Thyroid gland (tissue), 4 donors: ENCODE measurements around the gene ADAM21. TPM values are rescaled to one million over a fixed set of nuclear protein-coding genes. Genes with fewer than 3 reads are reported as not detected.
"Not testable (repeated sequence)": the region's sequence is repeated elsewhere in the genome, so short reads cannot be mapped to it uniquely, and the experiment has no call there.

Experiments used
- DNase-seq, 2 donors: peaks; one replicate each; pipeline ENCODE4 v3.0.0-alpha.2; 2019
- H3K27ac ChIP-seq, 3 donors: fragments of 200-600 bp; sonication (generic); 1 replicate in 2 of 3; 2 replicates in 1 of 3; pipeline ENCODE4 v1.5.1; 2016 to 2019; ENCODE audit warnings: mild to moderate bottlenecking in 1 of 3, moderate library complexity in 1 of 3
- H3K27me3 ChIP-seq: fragments of 200-600 bp; sonication (generic); one replicate; pipeline ENCODE4 v1.5.1; 2019
- H3K36me3 ChIP-seq, 2 donors: fragments of 200-600 bp; sonication (generic); one replicate each; pipeline ENCODE4 v1.5.1; 2016 to 2019
- H3K4me1 ChIP-seq, 2 donors: fragments of 200-600 bp; sonication (generic); one replicate each; pipeline ENCODE4 v1.5.1; 2017 to 2019
- H3K4me3 ChIP-seq, 3 donors: fragments of 200-600 bp; sonication (generic); replicated peaks in 1 of 3; 1 replicate in 2 of 3; 2 replicates in 1 of 3; pipeline ENCODE4 v1.5.1; 2016; ENCODE audit warnings: mild to moderate bottlenecking in 1 of 3
- H3K9me3 ChIP-seq: fragments of 200-600 bp; sonication (generic); one replicate; pipeline ENCODE4 v1.5.1; 2017
- POLR2A ChIP-seq, 2 donors: fragments of 450-650 bp; IDR thresholded peaks; one replicate each; pipeline ENCODE4 v1.6.1; 2017; ENCODE audit warnings: antibody characterized with exemption in 2 of 2, mild to moderate bottlenecking in 2 of 2, moderate library complexity in 1 of 2
- WGBS, 2 donors: methylation state at CpG; one replicate each; pipeline ENCODE4 v1.1.5; 2017; 5-methylcytosine and 5-hydroxymethylcytosine counted together
- intact Hi-C: fragments of 100-400 bp; cut with DNase I; formaldehyde crosslinking; loops from one replicate; pipeline ENCODE4 v1.15.1; 2023
- total RNA-seq, 4 donors: library from RNA; depleted of rRNA; stranded (reverse); fragments of >200 nt; gene quantifications; one replicate each; pipeline ENCODE4 v1.2.3, GENCODE V29; 2016
- TF ChIP-seq, protein P1 (sequence below), 6 experiments: fragments of 200-600 bp in 3 of 6; fragments of 450-650 bp in 3 of 6; sonication (generic) in 3 of 6; IDR thresholded peaks; one replicate each; pipeline ENCODE4 v1.5.1; 2016 to 2019; ENCODE audit warnings: antibody characterized with exemption in 6 of 6, mild to moderate bottlenecking in 2 of 6, inconsistent platforms in 1 of 6, moderate library complexity in 1 of 6

The ADAM21 gene
- total RNA-seq, 4 donors from 2014 or later: 0.11 TPM; not detected in 3

DNA sequence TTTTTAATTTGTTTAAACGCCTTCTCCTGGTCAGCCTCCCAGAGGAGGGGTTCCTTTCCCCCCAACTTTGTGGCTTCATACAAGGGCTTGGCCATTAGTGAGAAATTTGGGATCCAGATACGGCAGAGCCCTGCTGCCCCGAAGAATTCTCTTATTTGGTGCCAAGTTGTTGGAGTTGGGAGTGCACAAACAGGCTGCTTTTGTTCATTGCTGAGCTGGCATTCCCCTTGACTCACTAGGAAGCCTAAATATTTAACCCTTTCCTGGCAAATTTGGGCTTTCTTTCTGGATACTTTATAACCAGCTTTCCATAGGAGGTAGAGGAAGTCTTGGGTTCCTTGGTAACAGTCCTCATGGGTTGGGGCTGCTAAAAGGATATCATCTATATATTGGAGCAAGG is 10.3 kb upstream of the ADAM21 start:
- no peak for TF ChIP-seq POLR2A (IDR thresholded peaks at IDR 0.05)
- TF ChIP-seq, protein P1, sequence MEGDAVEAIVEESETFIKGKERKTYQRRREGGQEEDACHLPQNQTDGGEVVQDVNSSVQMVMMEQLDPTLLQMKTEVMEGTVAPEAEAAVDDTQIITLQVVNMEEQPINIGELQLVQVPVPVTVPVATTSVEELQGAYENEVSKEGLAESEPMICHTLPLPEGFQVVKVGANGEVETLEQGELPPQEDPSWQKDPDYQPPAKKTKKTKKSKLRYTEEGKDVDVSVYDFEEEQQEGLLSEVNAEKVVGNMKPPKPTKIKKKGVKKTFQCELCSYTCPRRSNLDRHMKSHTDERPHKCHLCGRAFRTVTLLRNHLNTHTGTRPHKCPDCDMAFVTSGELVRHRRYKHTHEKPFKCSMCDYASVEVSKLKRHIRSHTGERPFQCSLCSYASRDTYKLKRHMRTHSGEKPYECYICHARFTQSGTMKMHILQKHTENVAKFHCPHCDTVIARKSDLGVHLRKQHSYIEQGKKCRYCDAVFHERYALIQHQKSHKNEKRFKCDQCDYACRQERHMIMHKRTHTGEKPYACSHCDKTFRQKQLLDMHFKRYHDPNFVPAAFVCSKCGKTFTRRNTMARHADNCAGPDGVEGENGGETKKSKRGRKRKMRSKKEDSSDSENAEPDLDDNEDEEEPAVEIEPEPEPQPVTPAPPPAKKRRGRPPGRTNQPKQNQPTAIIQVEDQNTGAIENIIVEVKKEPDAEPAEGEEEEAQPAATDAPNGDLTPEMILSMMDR (IDR thresholded peaks at IDR 0.05): no peak
- no peak for DNase-seq
- H3K4me3 ChIP-seq: no peak overlapping the region
- H3K27me3 ChIP-seq: no peaks in the 10 kb centered on the region
- H3K27ac ChIP-seq: no peak overlapping the region
- no peaks in the 10 kb centered on the region for H3K36me3 ChIP-seq
- intact Hi-C loops: no loop called here
- WGBS, 2 donors: 70 to 71% methylated on average over 3 of the region's 3 CpGs
- H3K4me1 ChIP-seq: no peaks in the 10 kb centered on the region
- no peaks in the 10 kb centered on the region for H3K9me3 ChIP-seq

DNA sequence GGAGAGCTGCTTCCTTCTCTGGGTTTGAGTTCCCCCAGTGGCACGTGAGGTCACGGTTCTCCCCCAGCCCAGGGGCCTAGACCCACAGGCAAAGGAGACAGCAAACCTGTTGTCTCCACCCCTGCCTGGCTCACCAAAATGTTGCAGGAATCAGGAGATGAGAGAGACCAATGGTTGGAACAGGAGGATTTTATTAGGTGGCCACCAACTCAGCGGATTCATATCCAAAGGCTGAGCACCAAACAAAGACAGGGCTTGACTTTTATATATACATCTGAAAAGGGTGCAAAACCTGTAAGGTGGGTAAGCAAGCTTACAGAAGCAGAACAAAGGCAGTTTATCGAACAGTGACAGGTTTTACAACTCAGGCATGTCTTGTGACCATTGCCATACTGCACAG is 9.2 kb upstream of the ADAM21 start:
- H3K4me3 ChIP-seq: no peak overlapping the region
- no peak for DNase-seq
- no peak for TF ChIP-seq POLR2A (IDR thresholded peaks at IDR 0.05)
- TF ChIP-seq, protein P1 (IDR thresholded peaks at IDR 0.05): no peak
- intact Hi-C loops: no loop called here
- no peak overlapping the region for H3K27ac ChIP-seq
- no peaks in the 10 kb centered on the region for H3K27me3 ChIP-seq
- no peaks in the 10 kb centered on the region for H3K36me3 ChIP-seq
- no peaks in the 10 kb centered on the region for H3K9me3 ChIP-seq
- H3K4me1 ChIP-seq: no peaks in the 10 kb centered on the region
- 82 to 96% methylated on average over 4 of the region's 4 CpGs for WGBS, 2 donors

GRCh38 chr14:70448633-70449340 is 3.2 kb upstream of the ADAM21 start:
- no peak for TF ChIP-seq POLR2A (IDR thresholded peaks at IDR 0.05)
- TF ChIP-seq, protein P1 (IDR thresholded peaks at IDR 0.05): no peak
- Histone ChIP-seq H3K9me3 (no peaks in the 10 kb centered on the region), H3K27me3 (no peaks in the 10 kb centered on the region), H3K27ac (no peak overlapping the region), H3K36me3 (no peaks in the 10 kb centered on the region), H3K4me1 (no peaks in the 10 kb centered on the region), H3K4me3 (no peak overlapping the region)
- no peak for DNase-seq
- intact Hi-C loops: no loop called here
- 79 to 88% methylated on average over 4 of the region's 4 CpGs for WGBS, 2 donors

- Histone ChIP-seq H3K27me3 (no peaks in the 10 kb centered on the region), H3K36me3 (no peaks in the 10 kb centered on the region), H3K4me1 (no peaks in the 10 kb centered on the region), H3K4me3 (no peak overlapping the region), H3K27ac (no peak overlapping the region), H3K9me3 (no peaks in the 10 kb centered on the region)
- intact Hi-C loops: no loop called here
- no peak for DNase-seq
- WGBS, 2 donors: 73 to 92% methylated on average over 1 of the region's 1 CpG
- no peak for TF ChIP-seq POLR2A (IDR thresholded peaks at IDR 0.05)
- TF ChIP-seq, protein P1 (IDR thresholded peaks at IDR 0.05): no peak
These were observed 2.8 kb downstream of the ADAM21 start for GRCh38 chr14:70454731-70455130.

DNA sequence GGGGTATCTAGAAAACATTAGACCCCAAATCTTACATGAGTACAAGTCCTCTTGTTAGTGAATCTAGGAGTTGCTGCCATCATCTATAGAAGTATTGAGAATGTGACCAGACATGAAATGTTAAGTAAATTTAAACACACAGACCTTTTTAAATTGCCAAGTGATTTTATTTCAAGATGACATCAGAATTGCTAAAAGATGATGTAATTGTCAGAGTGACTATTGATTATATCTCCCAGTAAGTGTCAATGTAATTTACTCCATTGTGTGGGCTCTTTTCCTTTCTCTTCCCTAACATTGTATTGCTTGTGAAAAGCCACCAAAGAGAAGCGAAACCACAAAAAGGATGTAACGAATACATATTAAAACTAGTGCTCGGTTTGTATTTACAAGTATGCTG is 16.8 kb downstream of the ADAM21 start:
- DNase-seq: no peak
- 91 to 95% methylated on average over 3 of the region's 3 CpGs for WGBS, 2 donors
- Histone ChIP-seq H3K27me3 (no peaks in the 10 kb centered on the region), H3K4me1 (no peaks in the 10 kb centered on the region), H3K9me3 (no peaks in the 10 kb centered on the region), H3K36me3 (no peaks in the 10 kb centered on the region), H3K4me3 (no peak overlapping the region), H3K27ac (no peak overlapping the region)
- no peak for TF ChIP-seq POLR2A (IDR thresholded peaks at IDR 0.05)
- TF ChIP-seq, protein P1 (IDR thresholded peaks at IDR 0.05): no peak
- intact Hi-C loops: no loop called here

- H3K4me3 ChIP-seq, H3K27ac ChIP-seq, H3K36me3 ChIP-seq, H3K9me3 ChIP-seq, intact Hi-C loops, DNase-seq, H3K4me1 ChIP-seq, H3K27me3 ChIP-seq: not testable (repeated sequence)
- WGBS, 2 donors: 83 to 89% methylated on average over 4 to 8 of the region's 8 CpGs
These were observed 19.0 kb downstream of the ADAM21 start for GRCh38 chr14:70470863-70471563.
